Activated T-helper 2 cell treated with anti-CD3 and anti-CD28 coated beads, Interferon-gamma antibody, Interleukin-2, Interleukin-4, amounts not matched to agents 10 μg/mL and 5 μg/mL and 100 μg/mL, durations not matched to agents 14 hours and 24 hours and 36 hours (primary cell): ENCODE measurements around the gene CMPK2. TPM values are rescaled to one million over a fixed set of nuclear protein-coding genes. Genes with fewer than 3 reads are reported as not detected.
A peak's percentile ranks its signal among the peaks of the same experiment; 100 is the strongest.

ENCODE experiments used
- DNase-seq: peaks from one replicate; pipeline ENCODE4 v3.0.0; 2021; ENCODE audit warnings: low spot score
- H3K27ac Mint-ChIP-seq: one replicate; pipeline ENCODE4 v1.8.0; 2021; ENCODE audit warnings: mixed read lengths
- H3K27me3 Mint-ChIP-seq: one replicate; pipeline ENCODE4 v1.8.0; 2021; ENCODE audit warnings: low read depth, mixed read lengths
- H3K36me3 Mint-ChIP-seq: one replicate; pipeline ENCODE4 v1.8.0; 2021; ENCODE audit warnings: low read depth, mixed read lengths
- H3K4me1 Mint-ChIP-seq: one replicate; pipeline ENCODE4 v1.8.0; 2021; ENCODE audit warnings: low read depth, mixed read lengths
- H3K4me3 Mint-ChIP-seq: one replicate; pipeline ENCODE4 v1.8.0; 2021; ENCODE audit warnings: low read depth, mild to moderate bottlenecking, moderate library complexity, mixed read lengths
- H3K9me3 Mint-ChIP-seq: one replicate; pipeline ENCODE4 v1.8.0; 2021; ENCODE audit warnings: mixed read lengths
- intact Hi-C: fragments of 100-400 bp; cut with micrococcal nuclease; formaldehyde crosslinking; loops from one replicate; pipeline ENCODE4 v1.15.1; 2023
- total RNA-seq: library from RNA; stranded (reverse); gene quantifications from 2 replicates; pipeline ENCODE4 v1.2.3, GENCODE V29; 2022

CMPK2 gene
- total RNA-seq, 1 donor from 2014 or later: 2.9 TPM

GRCh38 chr2:6832596-6833299, 33.0 kb downstream of the CMPK2 start:
- peaks cover 40% of the 10 kb centered on the region for H3K36me3 Mint-ChIP-seq
- H3K4me3 Mint-ChIP-seq: peak overlapping the region; percentile 23
- H3K27ac Mint-ChIP-seq: peak overlapping the region; percentile 20
- H3K9me3 Mint-ChIP-seq: peaks cover 43% of the 10 kb centered on the region
- DNase-seq: no peak
- H3K4me1 Mint-ChIP-seq: peaks cover 28% of the 10 kb centered on the region
- peaks cover 2% of the 10 kb centered on the region for H3K27me3 Mint-ChIP-seq
- intact Hi-C loops: no loop called here

- intact Hi-C loops: no loop called here
- peaks cover 31% of the 10 kb centered on the region for H3K4me1 Mint-ChIP-seq
- H3K4me3 Mint-ChIP-seq: no peak overlapping the region
- peaks cover 43% of the 10 kb centered on the region for H3K9me3 Mint-ChIP-seq
- H3K27ac Mint-ChIP-seq: no peak overlapping the region
- H3K36me3 Mint-ChIP-seq: peaks cover 40% of the 10 kb centered on the region
- DNase-seq: no peak
- peaks cover 2% of the 10 kb centered on the region for H3K27me3 Mint-ChIP-seq
Measured at GRCh38 chr2:6831229-6831628, 34.5 kb downstream of the CMPK2 start.

GRCh38 chr2:6828299-6828584, 37.5 kb downstream of the CMPK2 start:
- H3K27ac Mint-ChIP-seq: no peak overlapping the region
- DNase-seq: no peak
- peaks cover 19% of the 10 kb centered on the region for H3K4me1 Mint-ChIP-seq
- peaks cover 26% of the 10 kb centered on the region for H3K36me3 Mint-ChIP-seq
- peaks cover 3% of the 10 kb centered on the region for H3K27me3 Mint-ChIP-seq
- intact Hi-C loops: loop anchor here (5.0 kb wide), 1 partner anchor 79 kb away; no protein-coding TSS in a partner anchor
- H3K9me3 Mint-ChIP-seq: peaks cover 25% of the 10 kb centered on the region
- H3K4me3 Mint-ChIP-seq: no peak overlapping the region

- Mint-ChIP-seq H3K4me1 (peaks cover 14% of the 10 kb centered on the region), H3K4me3 (no peak overlapping the region), H3K27ac (no peak overlapping the region), H3K27me3 (peaks cover 5% of the 10 kb centered on the region), H3K9me3 (peaks cover 19% of the 10 kb centered on the region), H3K36me3 (peaks cover 21% of the 10 kb centered on the region)
- intact Hi-C loops: loop anchor here (2.0 to 5.0 kb wide), 5 partner anchors 39 to 257 kb away; no protein-coding TSS in a partner anchor
- DNase-seq: no peak
Measured at GRCh38 chr2:6827566-6828298, 38.0 kb downstream of the CMPK2 start.

GRCh38 chr2:6826081-6826913, 39.4 kb downstream of the CMPK2 start:
- peak; percentile 48 for DNase-seq
- no peak overlapping the region for H3K4me3 Mint-ChIP-seq
- peaks cover 7% of the 10 kb centered on the region for H3K27me3 Mint-ChIP-seq
- no peak overlapping the region for H3K27ac Mint-ChIP-seq
- H3K4me1 Mint-ChIP-seq: peaks cover 13% of the 10 kb centered on the region
- peaks cover 15% of the 10 kb centered on the region for H3K9me3 Mint-ChIP-seq
- intact Hi-C loops: loop anchor here (1.0 to 5.0 kb wide), 6 partner anchors 9 to 259 kb away; no protein-coding TSS in a partner anchor
- peaks cover 18% of the 10 kb centered on the region for H3K36me3 Mint-ChIP-seq

- Mint-ChIP-seq H3K4me1 (peaks cover 13% of the 10 kb centered on the region), H3K36me3 (peaks cover 6% of the 10 kb centered on the region), H3K9me3 (peaks cover 2% of the 10 kb centered on the region), H3K4me3 (no peak overlapping the region), H3K27ac (no peak overlapping the region), H3K27me3 (peaks cover 13% of the 10 kb centered on the region)
- DNase-seq: no peak
- intact Hi-C loops: loop anchor here (5.0 kb wide), 1 partner anchor 82 kb away; no protein-coding TSS in a partner anchor
Measured at GRCh38 chr2:6824962-6825361, 40.7 kb downstream of the CMPK2 start.

- H3K4me1 Mint-ChIP-seq: peaks cover 12% of the 10 kb centered on the region
- H3K27me3 Mint-ChIP-seq: peaks cover 20% of the 10 kb centered on the region
- no peak overlapping the region for H3K4me3 Mint-ChIP-seq
- H3K27ac Mint-ChIP-seq: no peak overlapping the region
- H3K9me3 Mint-ChIP-seq: no peaks in the 10 kb centered on the region
- DNase-seq: no peak
- intact Hi-C loops: no loop called here
- H3K36me3 Mint-ChIP-seq: no peaks in the 10 kb centered on the region
Measured at GRCh38 chr2:6823111-6823510, 42.6 kb downstream of the CMPK2 start.

- Mint-ChIP-seq H3K27ac (no peak overlapping the region), H3K36me3 (no peaks in the 10 kb centered on the region), H3K27me3 (peaks cover 22% of the 10 kb centered on the region), H3K4me1 (peaks cover 9% of the 10 kb centered on the region), H3K4me3 (no peak overlapping the region), H3K9me3 (no peaks in the 10 kb centered on the region)
- intact Hi-C loops: no loop called here
- DNase-seq: no peak
Measured at GRCh38 chr2:6822406-6822805, 43.3 kb downstream of the CMPK2 start.

GRCh38 chr2:6820903-6821584, 44.7 kb downstream of the CMPK2 start:
- H3K36me3 Mint-ChIP-seq: no peaks in the 10 kb centered on the region
- intact Hi-C loops: no loop called here
- peaks cover 33% of the 10 kb centered on the region for H3K27me3 Mint-ChIP-seq
- H3K4me1 Mint-ChIP-seq: no peaks in the 10 kb centered on the region
- no peak overlapping the region for H3K27ac Mint-ChIP-seq
- DNase-seq: no peak
- no peak overlapping the region for H3K4me3 Mint-ChIP-seq
- no peaks in the 10 kb centered on the region for H3K9me3 Mint-ChIP-seq

- no peaks in the 10 kb centered on the region for H3K4me1 Mint-ChIP-seq
- no peak overlapping the region for H3K27ac Mint-ChIP-seq
- intact Hi-C loops: no loop called here
- no peaks in the 10 kb centered on the region for H3K36me3 Mint-ChIP-seq
- no peak overlapping the region for H3K4me3 Mint-ChIP-seq
- peaks cover 36% of the 10 kb centered on the region for H3K27me3 Mint-ChIP-seq
- no peak for DNase-seq
- H3K9me3 Mint-ChIP-seq: peaks cover 3% of the 10 kb centered on the region
Measured at GRCh38 chr2:6820236-6820635, 45.5 kb downstream of the CMPK2 start.

- no peaks in the 10 kb centered on the region for H3K36me3 Mint-ChIP-seq
- DNase-seq: no peak
- H3K4me1 Mint-ChIP-seq: no peaks in the 10 kb centered on the region
- H3K4me3 Mint-ChIP-seq: no peak overlapping the region
- H3K27me3 Mint-ChIP-seq: peaks cover 36% of the 10 kb centered on the region
- no peak overlapping the region for H3K27ac Mint-ChIP-seq
- H3K9me3 Mint-ChIP-seq: peaks cover 3% of the 10 kb centered on the region
- intact Hi-C loops: no loop called here
Measured at GRCh38 chr2:6819668-6820067, 46.0 kb downstream of the CMPK2 start.

- intact Hi-C loops: no loop called here
- Mint-ChIP-seq H3K27me3 (peaks cover 34% of the 10 kb centered on the region), H3K9me3 (peaks cover 3% of the 10 kb centered on the region), H3K36me3 (no peaks in the 10 kb centered on the region), H3K27ac (no peak overlapping the region), H3K4me1 (no peaks in the 10 kb centered on the region), H3K4me3 (no peak overlapping the region)
- no peak for DNase-seq
Measured at GRCh38 chr2:6818012-6818411, 47.7 kb downstream of the CMPK2 start.
